GOT3 (cell line): Measurements from ENCODE around the gene RECK.
"Not testable (repeated sequence)": the region's sequence is repeated elsewhere in the genome, so short reads cannot be mapped to it uniquely, and the experiment has no call there.

ENCODE experiments used
- DNase-seq: peaks from one replicate; lab custom pipeline; 2025; ENCODE audit warnings: mixed read lengths; lab: John Stamatoyannopoulos, UW

The RECK gene

GRCh38 chr9:36116593-36116992 lies 79.9 kb downstream of the RECK start:
- no peak for DNase-seq

DNA sequence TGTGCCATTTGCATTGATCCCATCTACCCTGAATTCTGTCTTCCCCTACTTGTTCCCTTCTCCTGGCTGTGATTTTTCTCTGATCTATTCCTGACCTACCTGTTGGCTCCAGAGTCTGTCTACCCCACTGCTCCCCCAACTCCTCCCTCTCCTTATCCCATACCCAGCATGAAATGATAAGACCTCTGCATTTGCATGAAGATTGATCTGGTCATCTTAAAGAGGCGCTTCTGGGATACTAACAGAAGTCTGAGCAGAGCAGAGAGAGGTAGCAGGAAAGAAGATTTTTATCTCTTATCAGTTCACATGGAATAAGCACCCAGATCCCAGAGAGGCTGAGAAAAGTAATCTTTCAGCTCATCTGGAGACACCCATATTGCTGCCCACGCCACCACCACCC lies 81.5 kb downstream of the RECK start:
- no peak for DNase-seq

- DNase-seq = no peak
Measured at GRCh38 chr9:36118706-36119105, 82.0 kb downstream of the RECK start.

- DNase-seq = no peak
Measured at GRCh38 chr9:36119476-36119875, 82.8 kb downstream of the RECK start.

GRCh38 chr9:36120705-36121104 lies 84.0 kb downstream of the RECK start:
- no peak for DNase-seq

DNA sequence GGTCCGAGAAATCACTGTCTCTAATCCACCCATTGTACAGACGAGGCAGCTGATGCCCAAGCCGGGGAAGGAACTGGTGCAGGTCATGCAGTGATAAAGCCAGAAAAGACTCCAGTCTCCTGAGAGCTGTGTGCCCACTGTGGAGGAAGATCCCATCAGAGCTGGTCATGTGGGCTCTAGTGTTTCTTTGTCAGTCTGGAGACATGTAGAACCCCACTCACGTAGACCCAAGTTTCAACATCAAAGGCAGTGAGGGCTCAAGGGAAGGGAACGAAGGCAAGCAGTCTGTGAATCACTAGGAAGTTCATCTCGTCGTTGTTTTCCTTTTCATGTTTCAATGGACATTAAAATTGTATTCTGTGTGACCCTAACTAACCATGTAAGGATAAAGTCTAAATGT lies 85.3 kb downstream of the RECK start:
- no peak for DNase-seq

GRCh38 chr9:36123515-36123914 lies 86.8 kb downstream of the RECK start:
- DNase-seq = no peak

- no peak for DNase-seq
Measured at GRCh38 chr9:36125062-36125855, 88.5 kb downstream of the RECK start.

DNA sequence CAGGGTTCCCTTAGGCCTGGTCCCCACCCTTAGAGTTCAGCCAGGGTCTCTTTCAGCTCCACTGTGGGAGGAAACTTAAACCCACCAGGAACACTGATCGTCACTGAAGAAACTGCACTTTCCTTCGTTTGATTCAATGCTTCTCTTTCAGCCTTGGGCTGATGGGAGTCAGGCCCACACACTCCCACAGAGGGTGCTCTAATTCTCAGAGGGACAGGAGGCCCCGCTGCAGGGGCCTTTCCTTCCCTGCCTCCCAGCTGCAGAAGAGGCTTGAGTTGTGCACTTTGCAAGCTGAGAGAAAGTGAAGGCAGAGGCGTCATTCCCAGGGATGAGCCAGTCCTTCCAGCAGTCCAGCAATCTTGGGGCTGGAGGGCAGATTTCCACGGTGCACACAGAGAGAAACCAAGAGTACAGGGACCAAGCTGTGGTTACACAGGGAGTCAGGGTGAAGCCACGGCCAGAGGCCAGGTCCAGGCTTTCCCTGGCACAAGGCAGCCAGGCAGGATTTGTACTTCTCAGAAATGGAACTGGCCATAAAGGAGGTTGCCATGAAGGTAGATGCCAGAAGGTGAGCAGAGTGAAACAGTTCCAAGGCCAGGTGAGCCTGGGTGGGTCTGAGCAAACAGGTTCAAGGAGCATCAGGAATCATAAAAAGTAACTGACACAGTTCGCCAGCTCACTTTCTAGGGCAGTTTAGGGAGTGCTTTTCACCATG lies 89.5 kb downstream of the RECK start:
- no peak for DNase-seq

- DNase-seq = no peak
Measured at GRCh38 chr9:36127652-36128244, 91.0 kb downstream of the RECK start.

- DNase-seq = no peak
Measured at GRCh38 chr9:36128349-36128748, 91.6 kb downstream of the RECK start.

GRCh38 chr9:36129139-36129538 lies 92.4 kb downstream of the RECK start:
- no peak for DNase-seq

- DNase-seq = not testable (repeated sequence)
Measured at GRCh38 chr9:36131666-36132065, 95.0 kb downstream of the RECK start.

GRCh38 chr9:36132086-36132485 lies 95.4 kb downstream of the RECK start:
- no peak for DNase-seq

GRCh38 chr9:36134761-36135505 lies 98.2 kb downstream of the RECK start:
- no peak for DNase-seq

GRCh38 chr9:36135741-36136271 lies 99.1 kb downstream of the RECK start:
- DNase-seq = no peak

- DNase-seq = no peak
Measured at GRCh38 chr9:36136272-36136893, 99.7 kb downstream of the RECK start, which contains the start of gene GLIPR2. GLIPR2 (plus strand) TSS chr9:36136733; CDS start chr9:36136779, 46 bp downstream.

- DNase-seq = no peak
Measured at GRCh38 chr9:36136894-36137391, 100.2 kb downstream of the RECK start.

DNA sequence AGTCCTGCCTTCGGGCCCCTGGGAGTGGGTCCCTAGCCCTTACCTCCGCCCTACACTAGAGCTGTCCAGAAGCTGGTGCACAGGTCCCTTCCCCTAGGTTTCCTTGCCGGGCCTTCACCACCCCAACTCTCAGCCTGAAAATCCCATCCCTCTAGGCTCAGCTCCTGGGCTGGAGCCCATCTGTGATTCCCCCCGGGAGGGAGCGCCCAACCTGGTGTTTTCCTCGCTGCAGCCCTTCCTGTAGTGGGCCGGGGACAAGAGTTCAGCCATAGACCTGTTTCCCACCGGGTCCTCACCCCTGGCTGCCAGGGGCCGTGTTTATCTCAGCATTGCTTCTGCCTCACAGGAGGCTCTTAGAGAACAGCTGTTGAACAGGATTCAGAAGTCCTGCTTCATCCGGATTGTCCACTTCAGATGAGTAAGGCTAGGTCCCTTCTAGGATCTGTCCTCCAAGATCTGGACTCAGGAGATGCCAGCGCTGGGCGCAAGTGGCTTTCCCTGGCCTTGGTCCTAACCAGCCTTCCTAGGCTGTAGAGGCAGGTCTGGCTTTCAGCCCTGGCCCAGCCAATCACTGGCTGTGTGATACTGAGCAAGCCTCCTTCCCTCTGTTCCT lies 100.8 kb downstream of the RECK start:
- no peak for DNase-seq

DNA sequence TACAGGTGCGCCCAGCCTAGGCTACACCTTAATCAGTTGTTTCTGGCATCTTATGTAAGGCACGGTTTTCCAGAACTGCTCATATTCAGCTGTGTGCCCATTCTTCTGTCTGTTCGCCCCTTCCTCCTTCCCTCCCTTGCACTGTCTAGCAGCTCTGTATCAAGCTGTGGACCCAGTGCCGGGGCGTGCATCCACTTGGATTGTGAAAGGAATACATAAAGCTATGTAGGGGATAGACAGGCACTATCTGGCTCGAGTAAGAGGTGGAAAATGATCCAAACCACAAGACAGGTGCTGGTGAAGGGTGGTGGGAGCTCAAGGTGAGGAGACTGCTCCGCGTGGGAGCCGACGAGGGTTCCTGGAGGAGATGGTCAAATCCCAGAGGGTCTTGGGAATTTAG lies 101.8 kb downstream of the RECK start:
- DNase-seq = no peak

- no peak for DNase-seq
Measured at GRCh38 chr9:36138901-36139300, 102.2 kb downstream of the RECK start.
